Measurements from ENCODE around the gene SLC16A10.

DNA sequence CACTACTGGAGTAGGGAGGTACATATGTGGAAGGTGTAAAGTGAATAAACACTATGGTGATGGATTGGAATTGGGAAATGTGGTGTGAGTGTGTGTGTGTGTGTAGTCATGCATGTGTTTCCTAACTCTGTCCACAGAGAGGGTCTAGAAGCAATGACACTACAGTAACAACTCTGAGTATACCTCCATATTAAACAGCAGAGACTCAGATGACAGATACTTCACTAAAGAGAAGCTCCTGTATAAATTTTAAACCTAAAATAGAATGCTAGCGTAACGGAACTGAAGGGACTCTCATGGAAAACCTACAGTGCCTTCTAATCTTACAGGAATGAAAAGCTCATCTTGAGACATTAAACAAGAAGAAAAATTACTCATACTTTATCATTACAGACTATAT lies 150.5 kb downstream of the SLC16A10 start:
- TF ChIP-seq, protein P1, sequence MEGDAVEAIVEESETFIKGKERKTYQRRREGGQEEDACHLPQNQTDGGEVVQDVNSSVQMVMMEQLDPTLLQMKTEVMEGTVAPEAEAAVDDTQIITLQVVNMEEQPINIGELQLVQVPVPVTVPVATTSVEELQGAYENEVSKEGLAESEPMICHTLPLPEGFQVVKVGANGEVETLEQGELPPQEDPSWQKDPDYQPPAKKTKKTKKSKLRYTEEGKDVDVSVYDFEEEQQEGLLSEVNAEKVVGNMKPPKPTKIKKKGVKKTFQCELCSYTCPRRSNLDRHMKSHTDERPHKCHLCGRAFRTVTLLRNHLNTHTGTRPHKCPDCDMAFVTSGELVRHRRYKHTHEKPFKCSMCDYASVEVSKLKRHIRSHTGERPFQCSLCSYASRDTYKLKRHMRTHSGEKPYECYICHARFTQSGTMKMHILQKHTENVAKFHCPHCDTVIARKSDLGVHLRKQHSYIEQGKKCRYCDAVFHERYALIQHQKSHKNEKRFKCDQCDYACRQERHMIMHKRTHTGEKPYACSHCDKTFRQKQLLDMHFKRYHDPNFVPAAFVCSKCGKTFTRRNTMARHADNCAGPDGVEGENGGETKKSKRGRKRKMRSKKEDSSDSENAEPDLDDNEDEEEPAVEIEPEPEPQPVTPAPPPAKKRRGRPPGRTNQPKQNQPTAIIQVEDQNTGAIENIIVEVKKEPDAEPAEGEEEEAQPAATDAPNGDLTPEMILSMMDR (optimal IDR thresholded peaks at IDR 0.05 in 1 of 3, IDR thresholded peaks at IDR 0.05 in 1 of 3, conservative IDR thresholded peaks at IDR 0.05 in 1 of 3; ENCODE audit: extremely low read depth in 1 of 3, insufficient read depth in 2 of 3, low read length in 3 of 3) = no peak
- TF ChIP-seq EZH2 (IDR thresholded peaks at IDR 0.05; ENCODE audit: low read length) = no peak
